Suprapubic skin (tissue), 4 donors: ENCODE data around the gene ACOT11. TPM values are rescaled to one million over a fixed set of nuclear protein-coding genes. Genes with fewer than 3 reads are reported as not detected.
"Not testable (repeated sequence)": the region's sequence is repeated elsewhere in the genome, so short reads cannot be mapped to it uniquely, and the experiment has no call there.

Experiments
- DNase-seq, 2 donors: peaks; one replicate each; pipeline ENCODE4 v3.0.0-alpha.2; 2019; ENCODE audit warnings: low spot score in 2 of 2
- H3K27ac ChIP-seq: fragments of 200-600 bp; sonication (generic); one replicate; pipeline ENCODE4 v1.5.1; 2019
- H3K27me3 ChIP-seq: fragments of 200-600 bp; sonication (generic); one replicate; pipeline ENCODE4 v1.5.1; 2019
- H3K36me3 ChIP-seq: fragments of 200-600 bp; sonication (generic); one replicate; pipeline ENCODE4 v1.5.1; 2019
- H3K4me1 ChIP-seq: fragments of 200-600 bp; sonication (generic); one replicate; pipeline ENCODE4 v1.5.1; 2019
- H3K4me3 ChIP-seq: fragments of 200-600 bp; sonication (generic); one replicate; pipeline ENCODE4 v1.5.1; 2019; ENCODE audit warnings: mild to moderate bottlenecking
- H3K9me3 ChIP-seq: fragments of 200-600 bp; sonication (generic); one replicate; pipeline ENCODE4 v1.5.1; 2019
- CTCF ChIP-seq, 2 donors: fragments of 200-600 bp in 1 of 2; fragments of 450-650 bp in 1 of 2; sonication (generic) in 1 of 2; IDR thresholded peaks; one replicate each; pipeline ENCODE4 v1.5.1; 2016 to 2019; ENCODE audit warnings: antibody characterized with exemption in 2 of 2, mild to moderate bottlenecking in 1 of 2, moderate library complexity in 1 of 2
- EP300 ChIP-seq: sonication (generic); formaldehyde crosslinking; IDR thresholded peaks from one replicate; pipeline ENCODE4 v1.6.1; 2017; ENCODE audit warnings: antibody characterized with exemption
- POLR2A ChIP-seq, 2 donors: fragments of 450-650 bp; IDR thresholded peaks; one replicate each; pipeline ENCODE4 v1.6.1; 2017; ENCODE audit warnings: antibody characterized with exemption in 2 of 2, mild to moderate bottlenecking in 2 of 2, moderate library complexity in 2 of 2
- POLR2AphosphoS5 ChIP-seq, 3 donors: sonication (generic); formaldehyde crosslinking; IDR thresholded peaks; one replicate each; pipeline ENCODE4 v1.6.1; 2017; ENCODE audit warnings: antibody characterized with exemption in 3 of 3
- WGBS: methylation state at CpG from one replicate; pipeline ENCODE4 v1.1.5; 2018; 5-methylcytosine and 5-hydroxymethylcytosine counted together
- total RNA-seq, 4 donors: library from RNA; depleted of rRNA; stranded (reverse); fragments of >200 nt; gene quantifications; one replicate each; pipeline ENCODE4 v1.1.0, GENCODE V29; 2016

Gene ACOT11
- total RNA-seq, 4 donors from 2014 or later, result 4.7 to 8.5 (median 6.9) TPM

DNA sequence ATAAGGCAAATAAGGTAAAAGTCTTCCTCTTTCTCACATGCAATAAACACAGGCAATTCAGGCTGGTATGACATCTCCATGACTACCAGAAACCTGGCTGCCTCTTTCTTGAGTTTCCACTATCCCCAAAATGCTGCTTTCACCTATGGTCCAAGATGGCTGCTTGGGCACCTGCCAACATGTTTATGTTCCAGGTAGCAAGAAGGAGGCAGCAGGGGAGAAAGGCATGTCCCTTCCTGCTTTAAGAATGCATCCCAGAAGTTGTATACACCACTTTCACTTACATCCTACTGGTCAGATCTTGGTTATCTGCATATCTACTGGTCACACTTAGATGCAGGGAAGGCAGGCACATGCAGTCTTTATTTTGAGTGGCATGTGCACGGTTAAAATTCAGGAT lies 19.4 kb upstream of the ACOT11 start:
- Histone ChIP-seq H3K9me3 (no peaks in the 10 kb centered on the region), H3K36me3 (no peaks in the 10 kb centered on the region), H3K27ac (no peak overlapping the region), H3K4me1 (no peaks in the 10 kb centered on the region), H3K27me3 (no peaks in the 10 kb centered on the region), H3K4me3 (no peak overlapping the region)
- TF ChIP-seq EP300, result no peak
- TF ChIP-seq CTCF (IDR thresholded peaks at IDR 0.05), result no peak
- TF ChIP-seq POLR2AphosphoS5 (IDR thresholded peaks at IDR 0.05), result no peak
- WGBS, result 77% methylated on average over 1 of the region's 1 CpG
- no peak for DNase-seq

DNA sequence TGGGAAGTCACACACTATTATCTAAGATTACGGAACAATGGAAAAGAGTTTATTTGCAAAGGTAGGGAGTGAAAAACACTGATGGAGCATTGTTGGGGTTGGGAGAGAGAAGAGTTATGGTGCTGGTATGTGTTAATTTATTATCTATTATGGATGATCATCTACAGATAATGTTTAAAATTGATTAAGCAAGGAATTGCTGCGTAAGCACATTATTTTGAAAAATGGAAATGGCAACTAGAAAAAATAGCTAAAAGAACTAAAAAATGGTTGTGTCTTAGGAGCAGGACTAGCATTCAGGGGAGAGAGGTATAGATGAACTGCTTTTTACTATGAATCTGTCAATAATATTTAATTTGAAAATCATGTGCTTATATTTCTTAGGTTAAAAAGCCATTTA lies 16.0 kb upstream of the ACOT11 start:
- Histone ChIP-seq H3K4me1 (no peaks in the 10 kb centered on the region), H3K36me3 (no peaks in the 10 kb centered on the region), H3K27me3 (no peaks in the 10 kb centered on the region), H3K9me3 (no peaks in the 10 kb centered on the region), H3K27ac (no peak overlapping the region), H3K4me3 (no peak overlapping the region)
- no peak for TF ChIP-seq POLR2AphosphoS5 (IDR thresholded peaks at IDR 0.05)
- no peak for TF ChIP-seq EP300
- TF ChIP-seq CTCF (IDR thresholded peaks at IDR 0.05), result no peak
- no peak for TF ChIP-seq POLR2A (IDR thresholded peaks at IDR 0.05)
- 91% methylated on average over 2 of the region's 2 CpGs for WGBS
- no peak for DNase-seq

- not testable (repeated sequence) for H3K4me1 ChIP-seq, H3K36me3 ChIP-seq, H3K27me3 ChIP-seq, H3K9me3 ChIP-seq, H3K27ac ChIP-seq, H3K4me3 ChIP-seq
- 84% methylated on average over 4 of the region's 4 CpGs for WGBS
- DNase-seq, result peak in 1 of 2 donors; percentile 13
Measured at GRCh38 chr1:54536656-54537055, 11.4 kb upstream of the ACOT11 start.

- WGBS, result 52% methylated on average over 4 of the region's 4 CpGs
- no peaks in the 10 kb centered on the region for H3K36me3 ChIP-seq
- H3K9me3 ChIP-seq, result no peaks in the 10 kb centered on the region
- peaks cover 13% of the 10 kb centered on the region for H3K4me1 ChIP-seq
- TF ChIP-seq CTCF (IDR thresholded peaks at IDR 0.05) (no peak), POLR2AphosphoS5 (IDR thresholded peaks at IDR 0.05) (no peak), EP300 (no peak), POLR2A (IDR thresholded peaks at IDR 0.05) (no peak)
- no peaks in the 10 kb centered on the region for H3K27me3 ChIP-seq
- no peak overlapping the region for H3K4me3 ChIP-seq
- no peak overlapping the region for H3K27ac ChIP-seq
- no peak for DNase-seq
Measured at GRCh38 chr1:54537611-54538010, 10.4 kb upstream of the ACOT11 start.

DNA sequence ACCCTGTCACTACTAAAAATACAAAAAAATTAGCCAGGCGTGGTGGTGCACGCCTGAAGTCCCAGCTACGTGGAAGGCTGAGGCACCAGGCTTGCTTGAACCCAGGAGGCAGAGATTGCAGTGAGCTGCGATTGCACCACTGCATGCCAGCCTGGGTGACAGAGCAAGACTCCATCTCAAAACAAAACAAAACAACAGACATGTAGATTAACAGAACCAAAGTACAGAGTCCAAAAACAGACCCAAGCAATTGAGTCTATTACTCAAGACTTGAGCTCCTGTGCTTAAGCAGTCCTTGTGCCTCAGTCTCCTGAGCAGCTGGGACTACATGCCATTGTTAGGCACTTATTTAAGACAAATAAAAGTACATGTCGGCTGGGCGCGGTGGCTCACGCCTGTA lies 9.5 kb upstream of the ACOT11 start:
- 94% methylated on average over 8 of the region's 8 CpGs for WGBS
- Histone ChIP-seq H3K4me3 (no peak overlapping the region), H3K9me3 (no peaks in the 10 kb centered on the region), H3K27ac (no peak overlapping the region), H3K27me3 (no peaks in the 10 kb centered on the region), H3K4me1 (peaks cover 19% of the 10 kb centered on the region), H3K36me3 (no peaks in the 10 kb centered on the region)
- no peak for TF ChIP-seq EP300
- TF ChIP-seq CTCF (IDR thresholded peaks at IDR 0.05), result no peak
- TF ChIP-seq POLR2AphosphoS5 (IDR thresholded peaks at IDR 0.05), result no peak
- no peak for TF ChIP-seq POLR2A (IDR thresholded peaks at IDR 0.05)
- no peak for DNase-seq

DNA sequence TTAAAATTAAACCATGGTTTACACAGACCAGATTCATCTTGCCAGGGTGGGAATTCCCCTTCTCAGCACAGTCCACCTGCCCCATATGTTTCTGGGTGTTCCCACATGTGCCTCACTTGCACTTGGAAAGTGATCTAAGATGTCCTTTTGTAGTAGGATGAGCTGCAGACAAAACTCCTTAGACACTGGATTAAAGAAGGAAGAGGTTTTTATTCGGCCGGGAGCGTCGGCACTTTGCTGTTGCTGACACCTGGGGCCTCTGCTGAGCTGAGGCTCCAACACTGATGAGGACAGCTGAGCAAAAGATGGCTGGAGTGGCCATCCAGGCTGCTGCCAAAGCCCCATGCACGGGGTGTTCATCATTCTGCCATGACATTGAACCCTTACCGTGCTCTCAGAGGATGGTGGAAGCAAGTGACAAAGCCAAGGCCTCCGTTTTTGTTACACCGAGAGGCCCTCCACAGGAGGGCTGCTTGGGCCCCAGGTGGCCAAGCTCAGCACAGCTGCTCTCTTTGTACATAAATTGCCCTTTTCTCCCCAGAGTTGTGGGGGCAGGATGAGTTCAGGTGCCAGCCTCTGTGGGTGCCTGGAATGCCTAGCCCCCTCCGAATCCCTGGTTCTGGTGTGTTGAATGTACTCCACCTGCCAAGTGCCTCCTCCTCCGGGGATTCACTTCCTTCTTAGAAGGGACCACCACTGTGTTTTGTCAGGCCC lies 7.3 kb upstream of the ACOT11 start:
- 87% methylated on average over 10 of the region's 10 CpGs for WGBS
- TF ChIP-seq CTCF (IDR thresholded peaks at IDR 0.05), result no peak

More for the DNA sequence above, 7.3 kb upstream of the ACOT11 start:
- Histone ChIP-seq H3K27me3 (no peaks in the 10 kb centered on the region), H3K4me1 (peaks cover 19% of the 10 kb centered on the region), H3K4me3 (no peak overlapping the region), H3K27ac (no peak overlapping the region), H3K36me3 (no peaks in the 10 kb centered on the region), H3K9me3 (no peaks in the 10 kb centered on the region)
- DNase-seq, result no peak
